CD8-positive, alpha-beta memory T cell (primary cell): Measurements from ENCODE around the gene IZUMO4. TPM values are rescaled to one million over a fixed set of nuclear protein-coding genes. Genes with fewer than 3 reads are reported as not detected.

Source experiments
- CTCF ChIA-PET: fragments of 350-600 bp; sonication (Branson Sonifier 250); formaldehyde crosslinking; loops from one replicate; lab custom pipeline; 2021; ENCODE audit warnings: antibody characterized with exemption; lab: Charles Lee
- POLR2A ChIA-PET: fragments of 350-600 bp; sonication (Branson Sonifier 250); formaldehyde crosslinking; loops from one replicate; lab custom pipeline; 2021; ENCODE audit warnings: antibody characterized with exemption; lab: Charles Lee
- DNase-seq, 5 donors: peaks; one replicate each; pipeline versions ENCODE4 v3.0.0 to v3.0.0-alpha.2; 2020 to 2022; ENCODE audit warnings: mixed read lengths in 1 of 5
- H3K27ac ChIP-seq: one replicate; pipeline ENCODE4 v1.7.0; 2013; ENCODE audit warnings: low read depth, mild to moderate bottlenecking, low read length, moderate library complexity
- H3K27me3 ChIP-seq: 2 replicates; pipeline ENCODE4 v1.7.0; 2013; ENCODE audit warnings: low read length, mild to moderate bottlenecking; ENCODE audit not compliant: insufficient read depth, poor library complexity, severe bottlenecking
- H3K36me3 ChIP-seq: 2 replicates; pipeline ENCODE4 v1.7.0; 2013; ENCODE audit warnings: mild to moderate bottlenecking, low read length, moderate library complexity; ENCODE audit not compliant: insufficient read depth
- H3K4me1 ChIP-seq: 2 replicates; pipeline ENCODE4 v1.7.0; 2013; ENCODE audit warnings: mild to moderate bottlenecking, low read length, moderate library complexity; ENCODE audit not compliant: insufficient read depth
- H3K4me3 ChIP-seq: 2 replicates; pipeline ENCODE4 v1.7.0; 2013; ENCODE audit warnings: mild to moderate bottlenecking, low read length
- H3K9me3 ChIP-seq: 2 replicates; pipeline ENCODE4 v1.7.0; 2013; ENCODE audit warnings: mild to moderate bottlenecking, low read length
- H3K27ac Mint-ChIP-seq, 8 donors: one replicate each; pipeline ENCODE4 v1.8.0; 2020 to 2021; ENCODE audit warnings: mixed read lengths in 8 of 8, mild to moderate bottlenecking in 6 of 8, inconsistent platforms in 3 of 8, moderate library complexity in 3 of 8
- H3K27me3 Mint-ChIP-seq, 2 donors: one replicate each; pipeline ENCODE4 v1.8.0; 2020 to 2021; ENCODE audit warnings: mixed read lengths in 2 of 2, mild to moderate bottlenecking in 1 of 2, moderate library complexity in 1 of 2
- H3K36me3 Mint-ChIP-seq, 3 donors: one replicate each; pipeline ENCODE4 v1.8.0; 2020 to 2021; ENCODE audit warnings: mixed read lengths in 3 of 3, inconsistent platforms in 1 of 3, mild to moderate bottlenecking in 1 of 3
- H3K4me1 Mint-ChIP-seq, 3 donors: one replicate each; pipeline ENCODE4 v1.8.0; 2020 to 2021; ENCODE audit warnings: mixed read lengths in 3 of 3, inconsistent platforms in 1 of 3, mild to moderate bottlenecking in 1 of 3
- H3K4me3 Mint-ChIP-seq, 7 donors: one replicate each; pipeline ENCODE4 v1.8.0; 2020 to 2021; ENCODE audit warnings: mixed read lengths in 7 of 7, mild to moderate bottlenecking in 6 of 7, moderate library complexity in 4 of 7, inconsistent platforms in 2 of 7
- H3K9me3 Mint-ChIP-seq, 5 donors: one replicate each; pipeline ENCODE4 v1.8.0; 2020 to 2022; ENCODE audit warnings: mixed read lengths in 5 of 5, mild to moderate bottlenecking in 3 of 5, moderate library complexity in 2 of 5, inconsistent platforms in 1 of 5
- polyA plus RNA-seq: library from polyadenylated mRNA; unstranded; fragments of 300-500 nt; fragmentation: Illumina TruSeq; gene quantifications from one replicate; pipeline ENCODE4 v1.2.3, GENCODE V29; 2021
- total RNA-seq, 2 experiments: library from RNA; stranded (reverse); gene quantifications; one replicate each; pipeline ENCODE4 v1.2.3, GENCODE V29; 2021

Gene IZUMO4
- total and polyA plus RNA-seq, 3 experiments from 2014 or later = 0.58 to 9.7 (median 8.9) TPM

- ChIA-PET CTCF (no interaction called here), POLR2A (no interaction called here)
- H3K27ac Mint-ChIP-seq = no peak overlapping the region
- DNase-seq = no peak
- Histone ChIP-seq H3K4me1 (no peaks in the 10 kb centered on the region), H3K4me3 (no peak overlapping the region), H3K27me3 (no peaks in the 10 kb centered on the region), H3K9me3 (no peaks in the 10 kb centered on the region), H3K27ac (no peak overlapping the region), H3K36me3 (no peaks in the 10 kb centered on the region)
- no peaks in the 10 kb centered on the region for H3K27me3 Mint-ChIP-seq
- H3K4me3 Mint-ChIP-seq = no peak overlapping the region
- peaks cover 0 to 50% (median under 1%) of the 10 kb centered on the region in 3 donors for H3K36me3 Mint-ChIP-seq
- peaks cover 0 to 10% (median 4%) of the 10 kb centered on the region in 3 donors for H3K4me1 Mint-ChIP-seq
- H3K9me3 Mint-ChIP-seq = no peaks in the 10 kb centered on the region
Measured at GRCh38 chr19:2138061-2138728, 41.5 kb downstream of the IZUMO4 start.

GRCh38 chr19:2139385-2140137 lies 42.8 kb downstream of the IZUMO4 start:
- H3K4me3 ChIP-seq = no peak overlapping the region
- H3K4me1 ChIP-seq = no peaks in the 10 kb centered on the region
- peak overlapping the region in 1 of 8 donors; percentile 29 for H3K27ac Mint-ChIP-seq
- H3K9me3 Mint-ChIP-seq = no peaks in the 10 kb centered on the region
- H3K36me3 ChIP-seq = no peaks in the 10 kb centered on the region
- no peak for DNase-seq
- H3K27me3 ChIP-seq = no peaks in the 10 kb centered on the region
- peaks cover 6 to 17% (median 7%) of the 10 kb centered on the region in 3 donors for H3K4me1 Mint-ChIP-seq
- ChIA-PET CTCF (no interaction called here), POLR2A (no interaction called here)
- no peak overlapping the region for H3K27ac ChIP-seq
- H3K27me3 Mint-ChIP-seq = no peaks in the 10 kb centered on the region
- H3K9me3 ChIP-seq = no peaks in the 10 kb centered on the region
- H3K36me3 Mint-ChIP-seq = peaks cover 0 to 48% (median 0%) of the 10 kb centered on the region in 3 donors
- H3K4me3 Mint-ChIP-seq = no peak overlapping the region

GRCh38 chr19:2140138-2140569 lies 43.4 kb downstream of the IZUMO4 start:
- Mint-ChIP-seq H3K4me1 (peaks cover 10 to 23% (median 11%) of the 10 kb centered on the region in 3 donors), H3K36me3 (peaks cover 0 to 50% (median 0%) of the 10 kb centered on the region in 3 donors), H3K4me3 (no peak overlapping the region), H3K27me3 (no peaks in the 10 kb centered on the region), H3K9me3 (no peaks in the 10 kb centered on the region), H3K27ac (no peak overlapping the region)
- CTCF ChIA-PET = no interaction called here
- no peaks in the 10 kb centered on the region for H3K9me3 ChIP-seq
- no peak overlapping the region for H3K4me3 ChIP-seq
- no peaks in the 10 kb centered on the region for H3K27me3 ChIP-seq
- H3K36me3 ChIP-seq = no peaks in the 10 kb centered on the region
- no peak for DNase-seq
- no peaks in the 10 kb centered on the region for H3K4me1 ChIP-seq
- no peak overlapping the region for H3K27ac ChIP-seq
- POLR2A ChIA-PET = interaction anchor here (0.7 kb wide), 1 partner anchor 74 kb away, joined by 7 read pairs; no protein-coding TSS in a partner anchor

- H3K4me3 ChIP-seq = no peak overlapping the region
- no peak overlapping the region for H3K27ac Mint-ChIP-seq
- H3K9me3 Mint-ChIP-seq = no peaks in the 10 kb centered on the region
- H3K36me3 Mint-ChIP-seq = peaks cover 0 to 40% (median 0%) of the 10 kb centered on the region in 3 donors
- H3K4me1 ChIP-seq = peaks cover 12% of the 10 kb centered on the region
- H3K27me3 Mint-ChIP-seq = no peaks in the 10 kb centered on the region
- H3K36me3 ChIP-seq = no peaks in the 10 kb centered on the region
- POLR2A ChIA-PET = interaction anchor here (0.7 kb wide), 1 partner anchor 33 kb away, joined by 3 read pairs; no protein-coding TSS in a partner anchor
- no peak for DNase-seq
- H3K9me3 ChIP-seq = no peaks in the 10 kb centered on the region
- CTCF ChIA-PET = interaction anchor here (0.7 kb wide), 1 partner anchor 73 kb away, joined by 3 read pairs; no protein-coding TSS in a partner anchor
- no peak overlapping the region for H3K4me3 Mint-ChIP-seq
- H3K4me1 Mint-ChIP-seq = peaks cover 16 to 41% (median 25%) of the 10 kb centered on the region in 3 donors
- H3K27me3 ChIP-seq = no peaks in the 10 kb centered on the region
- H3K27ac ChIP-seq = no peak overlapping the region
Measured at GRCh38 chr19:2142173-2142829, 45.6 kb downstream of the IZUMO4 start.

- H3K27me3 Mint-ChIP-seq = no peaks in the 10 kb centered on the region
- peaks cover 22% of the 10 kb centered on the region for H3K4me1 ChIP-seq
- no peaks in the 10 kb centered on the region for H3K36me3 ChIP-seq
- H3K27ac ChIP-seq = no peak overlapping the region
- DNase-seq = no peak
- no peaks in the 10 kb centered on the region for H3K9me3 Mint-ChIP-seq
- CTCF ChIA-PET = no interaction called here
- peaks cover 26 to 49% (median 40%) of the 10 kb centered on the region in 3 donors for H3K4me1 Mint-ChIP-seq
- H3K27me3 ChIP-seq = no peaks in the 10 kb centered on the region
- peaks cover 0 to 29% (median 0%) of the 10 kb centered on the region in 3 donors for H3K36me3 Mint-ChIP-seq
- peak overlapping the region in 2 of 8 donors; percentile 67 to 73 for H3K27ac Mint-ChIP-seq
- POLR2A ChIA-PET = interaction anchor here (0.6 to 0.7 kb wide), 2 partner anchors 10 to 74 kb away, joined by 3 to 4 read pairs; no protein-coding TSS in a partner anchor
- H3K4me3 Mint-ChIP-seq = no peak overlapping the region
- no peaks in the 10 kb centered on the region for H3K9me3 ChIP-seq
- no peak overlapping the region for H3K4me3 ChIP-seq
Measured at GRCh38 chr19:2144190-2144589, 47.5 kb downstream of the IZUMO4 start.

- Mint-ChIP-seq H3K27ac (peak overlapping the region in 7 of 8 donors; percentile 53 to 77 (median 71)), H3K4me1 (peaks cover 38 to 60% (median 53%) of the 10 kb centered on the region in 3 donors), H3K9me3 (no peaks in the 10 kb centered on the region), H3K36me3 (peaks cover 0 to 21% (median 0%) of the 10 kb centered on the region in 3 donors), H3K4me3 (peak overlapping the region in 4 of 7 donors; percentile 39 to 62 (median 42)), H3K27me3 (no peaks in the 10 kb centered on the region)
- ChIA-PET CTCF (interaction anchor here (0.6 kb wide), 1 partner anchor 10 kb away, joined by 3 read pairs; no protein-coding TSS in a partner anchor), POLR2A (interaction anchor here (0.5 kb wide), 1 partner anchor 60 kb away, joined by 4 read pairs; no protein-coding TSS in a partner anchor)
- Histone ChIP-seq H3K4me3 (no peak overlapping the region), H3K36me3 (no peaks in the 10 kb centered on the region), H3K9me3 (no peaks in the 10 kb centered on the region), H3K4me1 (peaks cover 35% of the 10 kb centered on the region), H3K27ac (no peak overlapping the region), H3K27me3 (no peaks in the 10 kb centered on the region)
- peak in 1 of 5 donors; percentile 45 for DNase-seq
Measured at GRCh38 chr19:2145831-2146241, 49.1 kb downstream of the IZUMO4 start.

- DNase-seq = no peak
- H3K36me3 Mint-ChIP-seq = peaks cover 0 to 19% (median 0%) of the 10 kb centered on the region in 3 donors
- peaks cover 0 to 3% of the 10 kb centered on the region in 2 donors for H3K27me3 Mint-ChIP-seq
- H3K9me3 Mint-ChIP-seq = no peaks in the 10 kb centered on the region
- no peak overlapping the region for H3K4me3 ChIP-seq
- H3K27ac Mint-ChIP-seq = peak overlapping the region; percentile 36 to 97 (median 90)
- no peak overlapping the region for H3K27ac ChIP-seq
- CTCF ChIA-PET = no interaction called here
- H3K36me3 ChIP-seq = no peaks in the 10 kb centered on the region
- no peaks in the 10 kb centered on the region for H3K27me3 ChIP-seq
- H3K9me3 ChIP-seq = no peaks in the 10 kb centered on the region
- peaks cover 41% of the 10 kb centered on the region for H3K4me1 ChIP-seq
- H3K4me1 Mint-ChIP-seq = peaks cover 45 to 65% (median 60%) of the 10 kb centered on the region in 3 donors
- H3K4me3 Mint-ChIP-seq = peak overlapping the region; percentile 26 to 96 (median 48)
- POLR2A ChIA-PET = interaction anchor here (0.6 to 0.7 kb wide), 2 partner anchors 166 to 321 kb away, joined by 5 to 10 read pairs; no protein-coding TSS in a partner anchor
Measured at GRCh38 chr19:2148482-2149135, 51.9 kb downstream of the IZUMO4 start.
